ENCODE measurements around the gene RANBP1.

- TF ChIP-seq CTCF (optimal IDR thresholded peaks at IDR 0.05 in 1 of 3, IDR thresholded peaks at IDR 0.05 in 1 of 3, conservative IDR thresholded peaks at IDR 0.05 in 1 of 3; ENCODE audit: extremely low read depth in 1 of 3, insufficient read depth in 2 of 3, low read length in 3 of 3), result no peak
- no peak for TF ChIP-seq EZH2 (IDR thresholded peaks at IDR 0.05; ENCODE audit: low read length)
These were observed 28.2 kb downstream of the RANBP1 start for GRCh38 chr22:20143883-20144665.

All from keratinocyte (primary cell).